ENCODE measurements around the gene STK24.

DNA sequence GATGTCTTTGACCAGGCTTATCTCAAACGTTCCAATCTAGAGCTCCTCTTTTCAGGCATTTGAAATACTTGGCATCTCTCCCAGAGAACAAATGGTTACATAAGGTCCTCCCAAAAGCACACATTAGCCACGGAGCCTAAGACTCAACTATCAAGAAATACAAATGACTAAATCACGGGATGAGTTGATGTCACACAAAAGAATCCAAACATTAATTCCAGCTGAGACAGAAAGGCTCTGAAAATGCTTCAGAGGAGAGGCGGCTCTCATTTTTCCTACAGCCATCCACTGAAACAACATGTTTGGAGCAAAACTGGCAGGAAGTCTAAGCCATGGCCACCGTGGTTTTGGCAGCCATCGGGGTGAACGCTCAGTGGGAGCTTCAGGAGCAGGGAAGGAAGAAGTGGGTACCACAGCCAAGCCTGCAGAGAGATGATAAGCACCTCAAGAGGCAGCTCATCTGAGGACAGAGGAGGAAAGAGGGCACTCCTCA, 122.5 kb downstream of the STK24 start:
- TF ChIP-seq, protein P1, sequence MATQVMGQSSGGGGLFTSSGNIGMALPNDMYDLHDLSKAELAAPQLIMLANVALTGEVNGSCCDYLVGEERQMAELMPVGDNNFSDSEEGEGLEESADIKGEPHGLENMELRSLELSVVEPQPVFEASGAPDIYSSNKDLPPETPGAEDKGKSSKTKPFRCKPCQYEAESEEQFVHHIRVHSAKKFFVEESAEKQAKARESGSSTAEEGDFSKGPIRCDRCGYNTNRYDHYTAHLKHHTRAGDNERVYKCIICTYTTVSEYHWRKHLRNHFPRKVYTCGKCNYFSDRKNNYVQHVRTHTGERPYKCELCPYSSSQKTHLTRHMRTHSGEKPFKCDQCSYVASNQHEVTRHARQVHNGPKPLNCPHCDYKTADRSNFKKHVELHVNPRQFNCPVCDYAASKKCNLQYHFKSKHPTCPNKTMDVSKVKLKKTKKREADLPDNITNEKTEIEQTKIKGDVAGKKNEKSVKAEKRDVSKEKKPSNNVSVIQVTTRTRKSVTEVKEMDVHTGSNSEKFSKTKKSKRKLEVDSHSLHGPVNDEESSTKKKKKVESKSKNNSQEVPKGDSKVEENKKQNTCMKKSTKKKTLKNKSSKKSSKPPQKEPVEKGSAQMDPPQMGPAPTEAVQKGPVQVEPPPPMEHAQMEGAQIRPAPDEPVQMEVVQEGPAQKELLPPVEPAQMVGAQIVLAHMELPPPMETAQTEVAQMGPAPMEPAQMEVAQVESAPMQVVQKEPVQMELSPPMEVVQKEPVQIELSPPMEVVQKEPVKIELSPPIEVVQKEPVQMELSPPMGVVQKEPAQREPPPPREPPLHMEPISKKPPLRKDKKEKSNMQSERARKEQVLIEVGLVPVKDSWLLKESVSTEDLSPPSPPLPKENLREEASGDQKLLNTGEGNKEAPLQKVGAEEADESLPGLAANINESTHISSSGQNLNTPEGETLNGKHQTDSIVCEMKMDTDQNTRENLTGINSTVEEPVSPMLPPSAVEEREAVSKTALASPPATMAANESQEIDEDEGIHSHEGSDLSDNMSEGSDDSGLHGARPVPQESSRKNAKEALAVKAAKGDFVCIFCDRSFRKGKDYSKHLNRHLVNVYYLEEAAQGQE (IDR thresholded peaks at IDR 0.05; ENCODE audit: low read depth), result no peak
- TF ChIP-seq ZBTB7A (IDR thresholded peaks at IDR 0.05; ENCODE audit: low read depth) (no peak), EP300 (IDR thresholded peaks at IDR 0.05; ENCODE audit: borderline replicate concordance) (no peak), FOXM1 (IDR thresholded peaks at IDR 0.05; ENCODE audit: borderline replicate concordance, low read depth) (no peak)
